Activated T-cell treated with anti-CD3 and anti-CD28 coated beads, Interleukin-2, amount 50 U/mL, for 1 hour (primary cell): ENCODE data around the gene FGD2.

Experiments
- DNase-seq: peaks from one replicate; pipeline ENCODE4 v3.0.0-alpha.2; 2020

Gene FGD2

GRCh38 chr6:36997811-36998722 is 7.4 kb upstream of the FGD2 start:
- no peak for DNase-seq

DNA sequence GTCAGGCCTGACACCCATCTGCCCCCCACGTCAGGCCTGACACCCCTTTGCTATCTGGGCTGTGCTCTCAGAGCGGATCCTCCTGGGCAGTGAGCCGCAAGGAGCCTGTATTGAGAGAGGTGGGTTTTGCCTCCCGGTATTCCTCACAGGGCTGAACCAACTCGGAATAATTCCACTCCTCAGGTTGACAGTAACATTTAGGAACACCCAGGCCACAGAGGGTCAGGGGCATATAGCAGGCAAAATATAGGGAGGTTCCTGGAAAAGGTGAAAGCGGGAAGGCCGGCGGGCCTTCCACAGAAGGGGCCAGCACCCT is 6.8 kb upstream of the FGD2 start:
- DNase-seq: no peak

DNA sequence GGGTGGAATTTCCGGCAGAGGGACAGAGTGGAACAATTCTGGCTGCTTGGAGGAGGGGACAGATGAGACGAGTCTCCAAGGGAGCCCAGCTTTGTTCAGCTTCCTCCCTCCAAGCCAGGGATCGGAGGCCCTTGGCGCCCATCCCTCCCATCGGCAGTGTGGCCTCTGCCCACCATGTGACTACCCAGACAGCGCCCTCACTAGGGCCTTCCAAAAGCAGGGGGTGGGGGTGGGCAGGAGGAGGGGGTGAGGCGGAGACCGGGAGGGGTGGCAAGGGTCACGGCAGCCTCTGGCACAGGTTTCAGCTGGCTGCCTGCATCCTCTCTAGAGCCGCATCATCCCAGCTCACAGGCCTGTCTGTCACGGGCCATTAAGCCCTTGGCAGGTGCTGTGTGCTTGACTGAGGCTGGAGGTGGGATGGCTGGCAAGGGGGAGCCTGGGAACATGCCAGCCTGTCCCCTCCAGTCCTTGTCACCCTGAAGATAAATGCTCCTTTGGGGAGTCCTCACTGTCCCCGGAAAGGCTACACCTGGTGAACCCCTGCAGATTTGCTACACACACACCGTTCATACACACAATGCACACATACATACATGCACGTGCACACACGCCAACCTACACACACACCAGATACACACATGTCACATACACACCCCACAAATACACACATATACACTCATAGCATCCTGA is 6.2 kb upstream of the FGD2 start:
- no peak for DNase-seq

- no peak for DNase-seq
These were observed 5.7 kb upstream of the FGD2 start for GRCh38 chr6:36999751-37000125.

DNA sequence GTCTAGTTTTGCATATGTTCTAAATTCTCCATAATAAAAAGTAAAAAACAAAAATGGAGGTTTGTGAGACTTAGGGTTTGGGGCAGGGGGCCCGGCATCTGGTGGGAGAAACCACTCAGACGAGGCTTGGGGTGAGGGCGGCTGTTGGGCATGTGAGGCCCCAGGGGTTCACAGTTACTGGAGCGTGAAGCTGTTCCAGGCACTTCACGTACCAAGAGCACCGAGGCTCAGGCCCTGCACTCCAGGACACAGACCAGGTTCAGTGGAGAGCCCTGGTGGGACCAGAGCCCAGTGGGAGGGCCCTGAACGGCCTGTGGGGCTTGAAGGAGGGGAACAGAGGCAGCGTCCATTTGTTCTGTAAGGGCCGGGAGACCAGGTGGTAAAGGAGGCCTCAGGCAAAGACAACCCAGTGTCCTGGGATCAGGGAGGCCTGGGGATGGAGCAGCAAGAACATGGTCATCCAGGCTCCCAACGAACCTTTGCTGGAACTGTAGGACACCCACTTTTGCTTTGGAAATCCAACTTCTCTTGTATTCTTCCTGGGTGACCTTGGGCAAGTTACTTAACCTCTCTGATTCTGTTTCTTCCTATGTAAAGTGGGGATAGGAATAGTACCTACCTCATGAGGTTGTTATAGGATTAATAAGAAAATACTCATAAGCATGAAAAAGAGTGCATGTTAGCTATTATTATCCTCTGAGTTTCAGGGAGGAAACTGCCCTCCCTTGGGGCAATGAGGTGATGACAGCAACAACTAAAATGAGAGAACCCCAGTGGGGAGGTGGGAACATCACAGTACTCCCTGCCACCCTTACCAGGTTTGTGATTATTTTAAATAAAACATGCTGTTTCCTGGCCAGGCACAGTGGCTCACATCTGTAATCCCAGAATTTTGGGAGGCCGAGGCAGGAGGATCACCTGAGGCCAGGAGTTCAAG is 1.1 kb upstream of the FGD2 start:
- no peak for DNase-seq

DNA sequence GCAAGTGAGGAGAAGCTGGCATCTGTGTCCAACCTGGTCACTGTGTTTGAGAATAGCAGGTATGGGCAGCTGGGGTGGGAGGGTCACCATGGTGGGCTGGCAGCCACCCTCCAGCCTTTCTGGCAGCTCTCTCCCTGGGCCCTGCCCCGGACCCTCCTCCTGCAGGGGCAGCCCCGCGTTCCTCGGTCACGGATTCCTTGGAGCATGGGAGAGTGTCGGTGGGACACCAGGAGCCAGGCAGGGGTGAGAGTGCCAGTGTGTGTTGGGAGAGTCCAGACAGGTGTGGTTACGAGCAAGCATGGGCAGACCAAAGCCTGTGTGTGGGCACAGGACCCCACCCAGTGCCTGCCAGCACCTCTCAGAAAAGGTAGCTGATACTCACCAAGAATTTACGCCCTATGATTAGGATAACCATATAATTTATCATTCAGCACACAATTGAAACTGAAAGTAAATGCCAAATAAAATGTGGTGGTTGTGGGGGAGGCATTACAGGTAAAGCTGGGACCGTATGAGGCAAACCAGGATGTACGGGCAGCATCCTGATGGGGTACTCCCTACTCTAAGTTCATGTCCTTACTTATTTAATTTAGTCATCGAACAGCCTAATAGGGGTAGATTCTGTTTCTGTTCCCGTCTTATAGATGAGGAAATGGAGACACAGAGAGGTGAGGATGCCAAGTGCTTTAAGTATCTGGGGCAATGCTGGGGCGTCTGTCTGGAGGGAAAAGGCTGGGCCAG is 542 bp downstream of the FGD2 start:
- DNase-seq: no peak

DNA sequence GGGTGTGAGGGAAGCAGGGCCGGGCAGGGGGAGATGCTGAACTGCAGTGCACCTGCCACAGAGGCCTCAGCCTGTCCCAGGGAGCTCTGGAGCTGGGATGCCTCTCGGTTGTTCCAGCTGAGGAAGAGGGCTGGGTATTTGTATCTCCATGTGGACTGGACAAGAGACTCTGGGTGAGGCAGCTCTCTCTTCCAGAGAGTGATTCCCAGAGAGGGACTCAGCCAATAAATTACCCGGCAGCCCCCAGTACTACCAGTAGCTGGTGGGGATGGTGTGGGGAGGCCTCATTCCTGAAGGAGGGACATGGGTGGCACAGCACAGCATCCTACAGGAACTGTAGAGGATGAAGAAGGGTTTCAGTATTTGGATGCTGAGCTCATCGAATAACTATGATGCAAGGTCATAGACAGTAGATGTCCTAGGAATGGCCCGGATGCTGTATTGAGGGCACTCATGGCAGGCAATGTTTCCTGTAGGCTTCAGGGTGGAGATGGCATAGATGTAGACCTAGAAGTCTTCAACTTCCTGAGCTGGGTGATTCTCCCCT is 1.4 kb downstream of the FGD2 start:
- DNase-seq: no peak

GRCh38 chr6:37007340-37008043 is 2.0 kb downstream of the FGD2 start:
- DNase-seq: no peak

- no peak for DNase-seq
These were observed 3.3 kb downstream of the FGD2 start for GRCh38 chr6:37008484-37009465.

GRCh38 chr6:37010402-37010892 is 5.0 kb downstream of the FGD2 start:
- no peak for DNase-seq

DNA sequence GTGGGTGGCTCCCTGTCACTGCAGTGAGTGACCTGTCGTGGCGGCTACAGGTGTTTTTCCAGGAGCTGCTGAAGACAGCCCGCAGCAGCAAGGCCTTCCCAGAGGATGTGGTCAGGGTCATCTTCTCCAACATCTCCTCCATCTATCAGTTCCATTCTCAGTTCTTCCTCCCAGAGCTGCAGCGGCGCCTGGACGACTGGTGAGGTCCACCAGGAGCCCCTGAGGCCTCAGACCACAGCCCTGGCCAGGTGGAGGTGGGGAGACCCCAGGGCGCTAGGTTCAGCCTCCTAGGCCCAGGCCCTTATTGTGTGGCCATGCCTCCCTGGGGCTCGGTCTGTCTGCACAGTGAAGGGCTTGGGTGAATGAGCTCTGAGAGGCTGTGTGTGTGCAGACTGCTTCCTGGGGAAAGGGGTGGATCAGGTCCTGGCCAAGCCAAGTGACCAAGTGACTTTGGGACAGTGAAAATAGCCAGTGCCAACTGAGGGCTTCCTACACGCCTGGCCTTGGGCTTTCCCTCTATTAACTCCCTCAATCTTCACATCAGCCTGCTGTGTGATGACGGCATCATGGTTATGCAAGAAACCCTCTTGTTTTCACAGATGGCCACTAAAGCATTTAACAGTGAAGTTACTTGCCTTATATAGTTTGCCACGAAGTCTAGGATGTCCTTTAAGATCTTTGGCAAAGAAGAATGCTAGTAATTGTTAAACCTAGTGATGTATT is 6.4 kb downstream of the FGD2 start:
- no peak for DNase-seq

GRCh38 chr6:37013516-37014491 is 8.3 kb downstream of the FGD2 start:
- DNase-seq: no peak

GRCh38 chr6:37014667-37015066 is 9.2 kb downstream of the FGD2 start:
- no peak for DNase-seq

DNA sequence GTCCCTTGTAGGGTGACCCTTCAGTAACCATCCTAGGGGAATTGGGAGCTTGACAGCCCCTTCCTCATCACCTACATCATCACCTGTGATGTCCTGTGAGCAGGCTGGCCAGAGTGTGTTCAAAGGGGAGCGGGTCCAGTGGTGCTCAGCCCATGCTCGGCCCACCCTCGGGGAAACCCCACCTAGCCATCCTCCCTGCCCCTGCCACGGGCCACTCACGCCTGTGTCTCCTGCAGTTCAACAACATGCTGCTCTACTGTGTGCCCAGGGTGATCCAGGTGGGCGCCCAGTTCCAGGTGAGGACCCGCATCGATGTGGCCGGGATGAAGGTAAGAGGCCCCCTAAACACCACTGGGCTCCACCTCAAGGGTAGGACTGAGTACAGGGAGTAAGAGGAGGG is 10.1 kb downstream of the FGD2 start:
- no peak for DNase-seq

GRCh38 chr6:37016995-37017394 is 11.5 kb downstream of the FGD2 start:
- DNase-seq: no peak

- peak; percentile 25 for DNase-seq
These were observed 12.2 kb downstream of the FGD2 start for GRCh38 chr6:37017606-37018197.

- peak; percentile 88 for DNase-seq
These were observed 13.0 kb downstream of the FGD2 start for GRCh38 chr6:37018198-37019064.
